ENCODE data around the gene NRP2. TPM values are rescaled to one million over a fixed set of nuclear protein-coding genes. Genes with fewer than 3 reads are reported as not detected.
A peak's percentile ranks its signal among the peaks of the same experiment; 100 is the strongest.

The NRP2 gene
- total RNA-seq, 2 experiments from 2014 or later: 0.35 to 2.6 TPM

DNA sequence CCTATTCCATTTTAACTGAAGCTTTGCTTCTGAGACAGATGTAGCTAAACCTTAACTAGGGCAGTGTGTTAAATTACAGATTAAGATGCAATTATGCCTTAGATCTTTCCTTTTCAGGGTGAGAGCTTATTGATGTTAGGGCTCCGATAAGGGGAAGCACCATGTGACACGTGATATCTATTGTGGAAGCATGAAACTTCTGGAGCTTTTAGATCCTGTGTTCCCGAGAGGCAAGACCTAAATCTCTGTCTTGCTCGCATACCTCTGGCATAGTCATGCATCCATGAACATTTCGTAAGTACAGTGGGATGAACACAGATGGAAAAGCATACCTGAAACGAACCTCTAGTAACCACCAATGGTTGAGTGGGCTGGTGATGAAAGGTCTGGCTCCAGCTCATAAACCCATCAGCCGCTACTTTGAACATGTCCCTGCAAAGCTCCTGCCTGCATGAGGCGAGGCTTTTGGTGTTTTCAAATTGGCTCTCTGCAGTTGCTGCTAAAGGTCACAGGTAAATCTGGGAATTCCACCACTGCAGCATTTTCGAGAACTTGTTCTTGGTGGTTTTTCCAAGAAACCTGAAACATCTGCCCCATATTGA is 3.7 kb upstream of the NRP2 start:
- no peaks in the 10 kb centered on the region for H3K79me2 ChIP-seq (ENCODE audit: insufficient read depth, low read depth, low read length)
- CTCF ChIA-PET (ENCODE audit: unreplicated experiment): no interaction called here

DNA sequence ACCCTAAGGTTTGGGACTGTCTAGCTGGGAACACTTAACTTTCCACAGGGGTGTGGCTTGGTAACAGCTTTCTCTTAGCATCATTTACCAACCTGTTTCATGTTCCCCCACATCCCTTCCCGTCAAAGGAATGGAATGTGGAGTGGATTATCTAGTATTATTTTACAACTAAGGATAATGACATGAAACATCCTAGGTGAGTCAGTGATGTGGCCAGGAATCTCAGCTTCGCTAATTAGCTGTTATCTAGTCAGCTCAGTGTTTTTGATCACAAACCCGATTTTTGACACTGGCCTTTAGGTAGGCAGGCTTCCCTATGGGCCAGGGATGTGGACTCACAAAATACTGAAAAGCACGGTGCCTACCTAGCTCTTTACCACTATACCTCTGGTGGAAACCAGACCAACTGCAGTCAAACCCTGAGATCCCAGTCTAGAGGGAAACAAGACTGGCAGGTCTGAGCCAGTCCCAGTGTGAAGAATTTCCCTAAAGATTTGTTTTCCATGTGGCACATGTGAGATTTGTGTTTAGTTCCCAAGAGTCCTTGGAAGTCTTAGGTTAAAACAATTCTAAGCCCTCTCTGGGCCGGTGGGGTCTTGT is 2.8 kb upstream of the NRP2 start:
- Histone ChIP-seq H2AFZ (ENCODE audit: low read length) (no peak overlapping the region), H3K4me1 (ENCODE audit: insufficient read depth, low read length, poor library complexity, severe bottlenecking) (peaks cover 30% of the 10 kb centered on the region), H4K20me1 (ENCODE audit: insufficient read depth, low read length) (no peaks in the 10 kb centered on the region), H3K36me3 (ENCODE audit: insufficient read depth, low read length) (no peaks in the 10 kb centered on the region), H3K4me3 (ENCODE audit: low read depth, low read length, poor library complexity, severe bottlenecking) (no peak overlapping the region), H3K9me2 (ENCODE audit: insufficient read depth, low read length) (no peaks in the 10 kb centered on the region), H3K4me2 (ENCODE audit: low read length) (no peak overlapping the region), H3K9me3 (ENCODE audit: low read length) (no peaks in the 10 kb centered on the region), H3K27ac (ENCODE audit: low read depth, low read length, poor library complexity, severe bottlenecking) (no peak overlapping the region), H3K79me2 (ENCODE audit: insufficient read depth, low read depth, low read length) (no peaks in the 10 kb centered on the region)
- no TSS peak for BruUV-seq (replicated peaks)
- ChIA-PET CTCF (ENCODE audit: unreplicated experiment) (no interaction called here), POLR2A (no interaction called here)
- DNase-seq (ENCODE audit: low spot score): no peak
- intact Hi-C loops (cut with micrococcal nuclease; ENCODE audit: unreplicated experiment): loop anchor here (2.0 to 10.0 kb wide), 2 partner anchors 355 to 1419 kb away; no protein-coding TSS in a partner anchor
- TF ChIP-seq, protein P1, sequence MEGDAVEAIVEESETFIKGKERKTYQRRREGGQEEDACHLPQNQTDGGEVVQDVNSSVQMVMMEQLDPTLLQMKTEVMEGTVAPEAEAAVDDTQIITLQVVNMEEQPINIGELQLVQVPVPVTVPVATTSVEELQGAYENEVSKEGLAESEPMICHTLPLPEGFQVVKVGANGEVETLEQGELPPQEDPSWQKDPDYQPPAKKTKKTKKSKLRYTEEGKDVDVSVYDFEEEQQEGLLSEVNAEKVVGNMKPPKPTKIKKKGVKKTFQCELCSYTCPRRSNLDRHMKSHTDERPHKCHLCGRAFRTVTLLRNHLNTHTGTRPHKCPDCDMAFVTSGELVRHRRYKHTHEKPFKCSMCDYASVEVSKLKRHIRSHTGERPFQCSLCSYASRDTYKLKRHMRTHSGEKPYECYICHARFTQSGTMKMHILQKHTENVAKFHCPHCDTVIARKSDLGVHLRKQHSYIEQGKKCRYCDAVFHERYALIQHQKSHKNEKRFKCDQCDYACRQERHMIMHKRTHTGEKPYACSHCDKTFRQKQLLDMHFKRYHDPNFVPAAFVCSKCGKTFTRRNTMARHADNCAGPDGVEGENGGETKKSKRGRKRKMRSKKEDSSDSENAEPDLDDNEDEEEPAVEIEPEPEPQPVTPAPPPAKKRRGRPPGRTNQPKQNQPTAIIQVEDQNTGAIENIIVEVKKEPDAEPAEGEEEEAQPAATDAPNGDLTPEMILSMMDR (conservative IDR thresholded peaks at IDR 0.05; ENCODE audit: low read length): no peak
- no peak for TF ChIP-seq EZH2phosphoT487 (IDR thresholded peaks at IDR 0.05; ENCODE audit: borderline replicate concordance, low read depth, low read length)

More for the DNA sequence above, 3.7 kb upstream of the NRP2 start:
- Histone ChIP-seq H3K27ac (ENCODE audit: low read depth, low read length, poor library complexity, severe bottlenecking) (no peak overlapping the region), H2AFZ (ENCODE audit: low read length) (no peak overlapping the region), H3K9me3 (ENCODE audit: low read length) (no peaks in the 10 kb centered on the region), H3K9me2 (ENCODE audit: insufficient read depth, low read length) (no peaks in the 10 kb centered on the region), H3K4me3 (ENCODE audit: low read depth, low read length, poor library complexity, severe bottlenecking) (no peak overlapping the region), H3K4me1 (ENCODE audit: insufficient read depth, low read length, poor library complexity, severe bottlenecking) (peaks cover 30% of the 10 kb centered on the region), H3K36me3 (ENCODE audit: insufficient read depth, low read length) (no peaks in the 10 kb centered on the region), H4K20me1 (ENCODE audit: insufficient read depth, low read length) (no peaks in the 10 kb centered on the region), H3K4me2 (ENCODE audit: low read length) (no peak overlapping the region)
- POLR2A ChIA-PET: interaction anchor here (0.6 to 0.7 kb wide), 3 partner anchors 24 to 1200 kb away, joined by 3 to 7 read pairs (median 3); no protein-coding TSS in a partner anchor
- no TSS peak for BruUV-seq (replicated peaks)
- no peak for DNase-seq (ENCODE audit: low spot score)
- intact Hi-C loops (cut with micrococcal nuclease; ENCODE audit: unreplicated experiment): no loop called here
- TF ChIP-seq, protein P1 (conservative IDR thresholded peaks at IDR 0.05; ENCODE audit: low read length): no peak
- no peak for TF ChIP-seq EZH2phosphoT487 (IDR thresholded peaks at IDR 0.05; ENCODE audit: borderline replicate concordance, low read depth, low read length)

DNA sequence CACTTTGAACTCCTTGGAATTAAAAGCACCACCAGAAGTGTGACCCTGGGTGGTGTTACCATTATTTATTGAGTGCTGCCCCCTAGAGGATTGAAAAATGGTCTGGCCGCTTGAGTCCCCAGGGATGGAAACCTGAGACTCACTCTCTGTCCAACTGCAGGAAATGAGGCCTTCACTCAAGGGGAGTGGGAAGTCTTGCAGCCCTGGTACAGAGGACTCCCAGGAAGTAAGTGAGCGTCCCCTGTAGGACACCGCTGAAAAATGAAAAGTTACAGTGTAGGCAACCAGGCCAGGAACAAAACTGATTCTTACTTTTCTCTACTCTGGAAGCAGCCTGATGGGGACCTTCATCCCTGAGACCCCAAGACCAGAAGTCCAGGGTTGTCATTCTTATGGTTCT is 2.2 kb upstream of the NRP2 start:
- no TSS peak for BruUV-seq (replicated peaks)

More for the DNA sequence above, 2.2 kb upstream of the NRP2 start:
- H3K4me3 ChIP-seq (ENCODE audit: low read depth, low read length, poor library complexity, severe bottlenecking): no peak overlapping the region
- no peak overlapping the region for H3K27ac ChIP-seq (ENCODE audit: low read depth, low read length, poor library complexity, severe bottlenecking)
- peak; percentile 88 for DNase-seq (ENCODE audit: low spot score)
- ChIA-PET POLR2A (no interaction called here), CTCF (ENCODE audit: unreplicated experiment) (interaction anchor here (0.7 kb wide), 1 partner anchor 1415 kb away, joined by 3 read pairs; no protein-coding TSS in a partner anchor)
- intact Hi-C loops (cut with micrococcal nuclease; ENCODE audit: unreplicated experiment): loop anchor here (2.0 to 10.0 kb wide), 2 partner anchors 355 to 1419 kb away; no protein-coding TSS in a partner anchor
- H3K9me3 ChIP-seq (ENCODE audit: low read length): no peaks in the 10 kb centered on the region
- H3K9me2 ChIP-seq (ENCODE audit: insufficient read depth, low read length): no peaks in the 10 kb centered on the region
- H3K79me2 ChIP-seq (ENCODE audit: insufficient read depth, low read depth, low read length): no peaks in the 10 kb centered on the region
- H4K20me1 ChIP-seq (ENCODE audit: insufficient read depth, low read length): no peaks in the 10 kb centered on the region
- H2AFZ ChIP-seq (ENCODE audit: low read length): no peak overlapping the region
- no peaks in the 10 kb centered on the region for H3K36me3 ChIP-seq (ENCODE audit: insufficient read depth, low read length)
- H3K4me1 ChIP-seq (ENCODE audit: insufficient read depth, low read length, poor library complexity, severe bottlenecking): peaks cover 30% of the 10 kb centered on the region
- TF ChIP-seq, protein P1 (conservative IDR thresholded peaks at IDR 0.05; ENCODE audit: low read length): peak; percentile 92
- TF ChIP-seq EZH2phosphoT487 (IDR thresholded peaks at IDR 0.05; ENCODE audit: borderline replicate concordance, low read depth, low read length): no peak
- H3K4me2 ChIP-seq (ENCODE audit: low read length): no peak overlapping the region
